Stimulated activated CD4-positive, alpha-beta T cell treated with anti-CD3 and anti-CD28 coated beads, Interleukin-4, amount 100 ng/mL, for 1 hour (primary cell): ENCODE results near the gene QRSL1.
"Not testable (repeated sequence)": the region's sequence is repeated elsewhere in the genome, so short reads cannot be mapped to it uniquely, and the experiment has no call there.

Source experiments
- DNase-seq: peaks from one replicate; pipeline ENCODE4 v3.0.0-alpha.2; 2020

QRSL1 gene

DNA sequence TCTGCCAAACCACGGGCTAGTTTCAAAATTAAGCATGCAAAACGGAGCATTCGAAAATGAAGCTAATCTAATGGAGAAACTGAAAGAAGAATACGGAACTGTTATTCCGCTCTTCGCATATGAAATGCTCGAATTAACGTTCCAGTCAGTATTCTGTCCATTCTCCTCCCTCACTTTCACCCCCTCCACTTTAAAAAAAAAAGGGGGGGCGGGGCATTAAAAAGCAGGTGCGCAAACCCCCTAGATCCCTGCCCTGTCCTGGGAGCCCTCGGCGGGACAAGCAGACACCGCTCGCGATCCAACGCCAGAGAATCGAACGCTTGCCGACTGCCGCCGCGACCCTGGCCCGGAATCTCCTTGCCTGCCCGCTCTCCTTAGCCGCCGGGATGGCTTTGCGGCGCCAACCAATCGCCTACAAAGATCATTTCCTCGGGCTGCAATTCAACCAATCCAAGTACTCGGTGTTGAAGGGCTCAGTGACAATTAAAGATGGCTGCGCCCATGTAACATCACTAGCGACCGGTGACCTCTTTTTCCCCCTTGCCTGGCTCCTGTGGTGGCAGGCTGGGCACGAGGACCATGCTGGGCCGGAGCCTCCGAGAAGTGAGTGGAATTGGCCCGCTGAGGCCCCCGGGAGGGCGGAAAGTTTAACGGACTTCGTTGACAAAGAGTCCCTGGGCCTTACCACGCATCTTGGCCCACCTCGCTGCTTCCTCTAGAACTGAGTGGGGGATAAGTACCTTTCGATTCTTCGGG, at the start of gene QRSL1, which contains the start of gene RTN4IP1:
Gene QRSL1 (plus strand): TSS at position 476 of the 756 bp plus-strand sequence. CDS start 104 bp downstream, at position 580.
Gene RTN4IP1 (minus strand): TSS at position 396 of the 756 bp plus-strand sequence. CDS start 477 bp downstream, outside the sequence.
- DNase-seq, result peak; percentile 77

- DNase-seq, result no peak
Observed at GRCh38 chr6:106581468-106581867, 47.9 kb upstream of the QRSL1 start.

- DNase-seq, result no peak
Observed at GRCh38 chr6:106586815-106587415, 42.5 kb upstream of the QRSL1 start.

- DNase-seq, result not testable (repeated sequence)
Observed at GRCh38 chr6:106588937-106589336, 40.4 kb upstream of the QRSL1 start.

DNA sequence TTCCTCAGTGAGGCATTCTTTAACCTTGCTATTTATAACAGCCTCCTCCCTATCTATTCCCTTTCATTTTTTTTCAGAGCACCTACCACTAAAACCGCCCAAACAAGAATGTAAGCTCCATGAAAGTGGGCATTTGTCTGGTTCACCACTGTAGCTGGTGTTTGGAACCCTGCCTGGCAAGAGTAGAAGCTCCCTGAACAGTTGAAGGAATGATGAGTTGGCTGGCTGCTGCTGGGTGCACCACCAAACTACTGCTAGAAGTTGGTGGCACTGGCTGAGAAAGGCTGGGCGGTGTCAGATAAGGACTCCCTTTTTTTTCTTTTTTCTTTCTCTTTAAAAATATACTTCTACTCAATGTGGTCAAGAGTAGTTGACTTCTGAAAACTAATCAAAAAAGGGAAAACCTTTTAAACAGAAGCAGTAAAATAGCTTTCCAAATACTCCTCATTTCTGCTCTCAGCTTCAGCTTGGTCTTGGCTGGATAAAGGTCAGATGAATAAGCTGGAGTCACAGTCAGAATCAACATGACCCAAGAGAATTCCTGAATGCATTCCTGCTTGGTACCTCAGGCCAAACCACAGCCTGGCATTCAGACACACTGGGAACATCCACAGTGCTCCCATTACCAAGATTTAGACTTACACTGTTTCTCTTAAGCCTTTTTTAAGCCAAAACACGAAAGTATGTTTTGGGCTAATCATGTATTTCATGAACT, 38.1 kb upstream of the QRSL1 start:
- DNase-seq, result no peak

- DNase-seq, result no peak
Observed at GRCh38 chr6:106599440-106599839, 29.9 kb upstream of the QRSL1 start.

DNA sequence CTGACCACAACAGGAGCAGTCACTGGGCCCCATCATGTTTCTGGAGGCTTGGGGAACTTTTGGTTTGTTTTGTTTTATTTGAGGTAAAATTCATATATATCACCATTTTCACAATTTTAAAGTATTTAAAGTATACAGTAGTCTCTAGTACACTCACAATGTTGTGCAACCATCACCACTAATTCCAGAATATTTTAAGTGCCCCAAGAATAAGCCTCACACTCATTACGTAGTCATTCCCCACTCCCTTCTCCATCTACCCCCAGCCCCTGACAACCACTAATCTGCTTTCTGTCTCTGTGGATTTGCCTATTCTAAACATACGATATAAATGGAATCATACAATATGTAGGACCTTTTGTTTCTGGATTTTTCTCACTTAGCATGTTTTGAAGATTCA, 29.0 kb upstream of the QRSL1 start:
- no peak for DNase-seq

- no peak for DNase-seq
Observed at GRCh38 chr6:106608080-106608668, 21.2 kb upstream of the QRSL1 start.

DNA sequence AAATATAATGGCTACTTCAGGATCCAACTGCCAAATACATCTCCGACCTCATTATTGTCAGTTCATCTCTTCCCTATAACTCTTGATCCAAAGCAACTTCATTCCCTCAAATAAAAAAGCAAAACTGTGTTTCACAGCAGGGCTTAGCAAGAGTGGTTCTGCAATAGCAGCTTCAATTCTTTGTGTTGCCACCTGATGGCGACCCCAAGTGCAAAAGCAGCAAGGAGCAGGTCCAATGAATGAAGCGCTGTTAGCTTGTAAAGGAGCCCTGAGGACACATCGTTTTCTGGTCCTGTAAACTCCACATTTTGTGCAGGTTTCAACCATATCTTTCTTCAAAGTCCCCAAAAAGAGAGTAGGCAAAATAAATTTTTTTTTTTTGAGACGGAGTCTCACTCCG, 19.7 kb upstream of the QRSL1 start:
- no peak for DNase-seq

DNA sequence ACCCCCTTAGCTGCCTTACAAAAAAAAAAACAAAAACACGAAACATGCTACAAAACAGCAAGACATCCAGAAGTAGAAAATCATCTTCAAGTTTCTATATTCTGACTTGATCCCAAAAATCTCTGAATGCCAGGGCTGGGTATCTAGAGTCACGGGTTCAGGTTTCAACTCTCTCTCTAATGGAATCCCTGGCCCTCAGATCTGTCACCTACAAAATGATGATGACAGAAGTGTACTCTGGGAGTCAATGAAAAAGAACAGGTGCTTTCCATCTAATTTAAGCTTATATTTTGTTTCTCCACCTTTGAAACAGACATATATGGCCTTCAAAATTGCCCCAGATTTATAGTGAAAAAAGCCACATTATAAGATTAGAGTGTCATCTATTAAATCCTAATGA, 18.3 kb upstream of the QRSL1 start:
- no peak for DNase-seq

- DNase-seq, result no peak
Observed at GRCh38 chr6:106612671-106613416, 16.5 kb upstream of the QRSL1 start.

DNA sequence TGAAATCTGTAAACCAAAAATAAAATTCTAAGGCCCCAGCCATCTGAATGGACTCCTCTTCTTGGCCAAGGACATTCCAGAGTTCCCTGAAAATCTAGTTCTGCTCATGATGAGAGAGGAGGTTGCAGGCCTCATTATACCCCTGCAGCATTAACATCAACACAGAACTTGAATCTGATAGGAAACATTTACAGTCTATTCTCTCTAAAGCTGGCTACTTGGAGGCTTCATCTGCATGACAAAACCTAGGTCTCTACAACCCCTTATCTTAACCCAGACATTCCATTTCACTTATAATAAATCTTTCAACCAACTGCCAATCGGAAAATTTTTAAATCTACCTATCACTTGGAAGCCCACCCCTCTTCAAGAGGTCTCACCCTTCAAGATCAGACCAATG, 15.8 kb upstream of the QRSL1 start:
- no peak for DNase-seq

DNA sequence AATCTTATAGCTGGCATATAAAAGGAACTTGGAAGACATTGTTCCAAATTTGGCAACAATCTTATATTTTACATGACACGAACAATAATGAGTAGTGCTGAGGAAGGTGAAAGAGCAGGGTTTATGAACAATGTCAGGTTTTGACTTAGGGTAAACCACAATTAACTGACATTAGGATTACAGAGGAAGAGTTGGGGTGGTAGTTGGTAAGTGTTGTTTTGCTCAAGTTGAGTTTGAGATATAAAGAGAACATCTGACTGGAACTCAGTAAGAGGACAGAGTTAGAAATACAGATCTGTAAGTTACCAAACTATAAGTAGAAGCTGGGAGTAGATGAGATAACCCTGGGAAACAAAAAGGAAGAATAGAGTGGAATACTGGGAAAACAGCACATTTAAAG, 15.2 kb upstream of the QRSL1 start:
- DNase-seq, result no peak

DNA sequence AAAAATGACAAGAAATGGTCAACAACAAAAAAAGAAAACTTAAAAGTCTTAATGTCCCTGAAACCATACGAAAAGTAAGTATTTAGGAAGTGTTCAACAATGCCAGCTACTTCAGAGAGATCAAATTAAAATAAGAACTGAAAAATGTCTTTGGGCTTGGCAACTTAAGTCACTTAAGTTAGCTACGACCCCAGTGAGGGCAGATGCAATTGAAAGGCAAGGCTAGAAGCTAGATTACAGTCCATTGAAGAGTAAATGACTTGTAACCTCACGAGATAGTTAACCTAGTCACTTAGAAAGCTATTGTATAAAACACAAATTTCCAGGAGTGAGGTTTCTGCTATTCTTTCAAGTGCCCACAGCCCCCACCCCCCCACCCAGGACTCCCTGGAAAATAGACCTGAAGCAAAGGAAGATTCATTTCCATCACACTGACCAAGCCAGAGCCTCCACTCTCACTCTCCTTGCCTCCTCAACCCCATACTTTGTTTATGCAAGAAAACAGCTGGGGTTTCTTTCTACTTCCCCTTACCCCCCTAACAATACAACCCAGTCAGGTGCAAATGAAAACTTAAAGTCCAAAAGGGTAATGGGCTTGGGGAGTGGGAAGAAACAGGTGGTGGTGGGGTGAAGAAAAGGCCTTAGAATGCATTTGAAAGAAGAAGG, 14.7 kb upstream of the QRSL1 start:
- DNase-seq, result no peak

DNA sequence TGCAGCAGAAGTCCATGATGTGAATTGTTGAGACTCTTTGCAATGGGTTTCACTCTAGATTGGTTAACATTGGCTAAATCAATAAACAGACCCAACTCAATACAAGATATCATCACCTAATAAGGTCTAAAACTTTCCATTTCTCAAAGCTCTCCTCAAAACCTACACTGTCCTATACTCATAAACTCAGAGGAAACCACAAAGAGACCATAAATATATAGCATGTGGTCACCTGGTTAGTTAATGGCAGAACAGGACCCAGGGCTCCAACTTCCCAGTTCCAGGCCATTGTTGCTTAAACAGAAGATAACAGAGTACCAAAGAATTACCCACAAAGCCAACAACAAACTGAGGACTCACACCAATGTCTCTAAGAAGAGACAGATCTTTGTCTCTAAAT, 12.1 kb upstream of the QRSL1 start:
- DNase-seq, result no peak

GRCh38 chr6:106617857-106618256, 11.5 kb upstream of the QRSL1 start:
- DNase-seq, result no peak

GRCh38 chr6:106618324-106618723, 11.1 kb upstream of the QRSL1 start:
- no peak for DNase-seq

DNA sequence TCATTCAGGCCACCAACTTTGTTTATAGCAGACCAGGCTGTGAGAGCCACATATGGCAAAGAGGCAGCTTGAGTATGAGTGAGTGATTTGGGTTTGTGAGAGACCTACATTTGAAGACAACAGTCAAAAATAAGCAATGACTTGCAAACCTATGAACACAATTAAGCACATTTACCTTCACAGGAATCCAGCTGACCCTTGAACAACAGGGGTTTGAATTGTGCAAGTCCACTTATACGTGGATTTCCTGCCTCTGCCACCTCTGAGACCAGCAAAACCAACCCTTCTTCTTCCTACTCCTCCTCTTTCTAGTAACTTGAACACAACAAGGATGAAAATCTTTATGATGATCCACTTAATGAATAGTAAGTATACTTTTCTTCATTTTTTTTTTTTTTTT, 10.2 kb upstream of the QRSL1 start:
- no peak for DNase-seq

DNA sequence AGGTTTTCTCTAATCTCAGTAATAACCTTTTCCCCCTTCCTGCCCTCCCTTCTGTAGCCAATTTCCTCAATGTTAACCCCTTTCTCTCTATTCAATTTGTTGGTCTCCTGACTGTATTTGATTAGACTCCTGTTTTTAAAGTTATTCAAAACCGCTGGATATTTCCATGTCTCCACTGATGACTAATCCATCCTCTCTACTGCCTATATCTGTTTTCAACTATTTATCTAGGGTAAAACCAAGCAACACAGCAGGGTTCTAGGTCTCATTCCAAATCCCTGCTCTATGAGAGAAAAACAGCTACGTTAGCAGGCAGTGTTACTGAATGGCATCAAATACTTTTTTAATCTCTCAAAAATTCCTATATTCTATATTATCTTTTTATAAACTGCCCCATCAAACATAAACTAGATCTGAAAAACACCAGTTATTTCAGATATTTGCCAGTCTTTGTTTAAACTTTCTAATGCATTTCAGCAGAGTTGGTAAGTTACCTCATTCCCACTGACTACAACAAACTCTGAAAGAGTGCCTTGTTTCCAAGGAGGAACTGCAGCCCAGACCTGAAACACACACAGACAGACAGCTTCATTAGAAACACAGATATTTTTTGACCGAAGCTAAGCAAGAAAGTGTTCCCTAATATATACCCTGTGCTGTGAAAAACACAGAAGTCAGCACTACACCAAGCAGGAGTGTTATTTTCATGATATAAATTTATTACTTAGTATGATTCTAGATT, 8.3 kb upstream of the QRSL1 start:
- DNase-seq, result no peak

DNA sequence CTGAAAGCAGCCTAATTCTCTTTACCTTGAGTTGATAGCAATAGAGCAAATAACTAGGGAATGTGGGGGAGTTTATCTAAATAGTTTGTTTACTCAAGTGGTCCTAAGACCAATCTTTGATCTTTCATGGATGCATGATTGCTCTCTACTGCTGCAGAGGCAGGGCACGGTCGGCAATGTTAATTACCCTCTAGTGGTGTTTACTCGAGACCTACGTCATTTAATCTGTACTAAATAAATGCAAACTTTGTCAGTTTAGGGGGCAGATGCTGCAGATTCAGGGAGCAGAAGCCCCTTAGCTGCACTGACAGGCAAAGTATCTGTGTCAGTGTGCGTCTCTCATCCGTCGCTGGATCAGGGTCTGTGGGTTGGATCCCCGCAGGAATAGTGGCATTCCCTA, 7.0 kb upstream of the QRSL1 start:
- no peak for DNase-seq

GRCh38 chr6:106623039-106623438, 6.3 kb upstream of the QRSL1 start:
- no peak for DNase-seq

DNA sequence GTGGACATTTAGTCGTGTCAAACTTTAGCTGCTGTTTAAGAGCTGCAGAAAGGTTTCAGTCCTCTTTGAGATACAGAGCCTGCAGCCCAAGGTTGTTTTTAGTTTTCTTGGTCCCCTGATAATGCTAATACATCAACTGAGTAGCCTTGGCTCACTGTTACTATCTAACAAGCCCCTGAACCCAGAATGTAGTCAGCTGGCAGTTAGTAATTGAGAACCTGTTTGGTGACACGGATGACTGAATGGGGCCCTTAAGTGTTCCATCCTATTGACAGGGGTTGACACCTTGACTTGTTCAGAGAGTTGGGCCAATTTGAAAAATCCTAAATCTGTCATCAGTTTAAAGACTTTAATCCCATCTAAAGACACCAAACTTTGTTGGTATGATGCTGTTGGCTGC, 2.9 kb upstream of the QRSL1 start:
- DNase-seq, result no peak
